ENCODE results near the gene DYNLT2B.

The DYNLT2B gene

DNA sequence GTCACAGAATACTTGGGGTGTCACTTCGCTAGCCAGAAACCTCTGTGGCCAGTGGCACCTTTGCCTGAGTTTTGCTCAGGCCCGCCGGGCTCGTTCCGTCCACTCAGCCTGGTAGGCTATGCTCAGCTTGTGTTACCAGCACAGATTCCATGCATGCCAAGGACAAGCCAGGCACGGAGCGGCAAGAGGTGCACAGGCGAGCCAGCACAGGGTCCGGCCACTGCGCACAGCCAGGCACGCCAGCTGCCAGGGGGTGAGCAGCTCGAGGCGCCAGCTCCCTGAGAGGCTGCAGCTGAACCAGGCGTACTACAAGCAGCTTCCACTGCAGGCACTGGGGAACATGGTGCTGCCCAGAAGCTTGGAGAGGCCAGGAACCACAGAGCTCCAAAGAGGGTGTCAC, 45.2 kb downstream of the DYNLT2B start:
- Histone ChIP-seq H2BK120ac (ENCODE audit: low read depth, low read length) (no peak overlapping the region), H3K27me3 (ENCODE audit: control insufficient read depth in 3 of 3, insufficient read depth in 3 of 3, low read depth in 1 of 3, low read length in 3 of 3) (no peaks in the 10 kb centered on the region), H3K4me3 (ENCODE audit: low read length in 2 of 2) (no peak overlapping the region), H2BK5ac (ENCODE audit: low read length) (no peak overlapping the region), H3K14ac (ENCODE audit: low read length) (peak overlapping the region; percentile 1), H2AK5ac (ENCODE audit: low read depth, low read length) (no peak overlapping the region), H3K4ac (ENCODE audit: low read length) (no peak overlapping the region), H3K27ac (replicated peaks; ENCODE audit: low read length) (no peak overlapping the region), H3K4me2 (ENCODE audit: insufficient read depth, low read length, poor library complexity, severe bottlenecking) (no peak overlapping the region), H3K18ac (ENCODE audit: low read length) (no peak overlapping the region), H4K8ac (ENCODE audit: low read depth, low read length) (no peak overlapping the region), H2AFZ (ENCODE audit: low read length) (no peak overlapping the region), H2BK15ac (ENCODE audit: low read length) (no peak overlapping the region), H3K4me1 (ENCODE audit: control insufficient read depth in 2 of 2, insufficient read depth in 1 of 2, low read depth in 1 of 2, low read length in 2 of 2) (no peaks in the 10 kb centered on the region), H3K23ac (ENCODE audit: low read depth, low read length, poor library complexity) (peak overlapping the region; percentile 93), H4K91ac (ENCODE audit: low read depth, low read length, poor library complexity) (no peak overlapping the region), H3K79me1 (ENCODE audit: low read depth, low read length) (peaks cover 2% of the 10 kb centered on the region), H3K9me3 (replicated peaks in 1 of 2; ENCODE audit: control insufficient read depth in 2 of 2, insufficient read depth in 1 of 2, low read depth in 1 of 2, low read length in 2 of 2) (peaks cover 5 to 16% of the 10 kb centered on the region in 2 donors), H3K36me3 (replicated peaks in 1 of 2; ENCODE audit: control insufficient read depth in 2 of 2, insufficient read depth in 2 of 2, low read length in 2 of 2) (peaks cover 10 to 35% of the 10 kb centered on the region in 2 donors), H3K9ac (ENCODE audit: low read depth, low read length, poor library complexity) (no peak overlapping the region), H2BK12ac (ENCODE audit: low read length) (no peak overlapping the region)
- no CpG with 5 or more reads among the region's 14 CpGs for WGBS, 2 donors (ENCODE audit: extremely low coverage in 2 of 2, insufficient read length in 2 of 2, insufficient replicate concordance in 1 of 2)
- no peak for DNase-seq (ENCODE audit: low spot score)

GRCh38 chr3:196270499-196270898, 47.5 kb downstream of the DYNLT2B start:
- no peak overlapping the region for H3K14ac ChIP-seq (ENCODE audit: low read length)
- H2AFZ ChIP-seq (ENCODE audit: low read length), result no peak overlapping the region
- no peak for DNase-seq (ENCODE audit: low spot score)
- H3K27me3 ChIP-seq (ENCODE audit: control insufficient read depth in 3 of 3, insufficient read depth in 3 of 3, low read depth in 1 of 3, low read length in 3 of 3), result no peaks in the 10 kb centered on the region
- H3K4me1 ChIP-seq (ENCODE audit: control insufficient read depth in 2 of 2, insufficient read depth in 1 of 2, low read depth in 1 of 2, low read length in 2 of 2), result no peaks in the 10 kb centered on the region
- no peak overlapping the region for H3K4me2 ChIP-seq (ENCODE audit: insufficient read depth, low read length, poor library complexity, severe bottlenecking)
- H3K4me3 ChIP-seq (ENCODE audit: low read length in 2 of 2), result no peak overlapping the region
- H2BK12ac ChIP-seq (ENCODE audit: low read length), result no peak overlapping the region
- H3K18ac ChIP-seq (ENCODE audit: low read length), result no peak overlapping the region
- H4K91ac ChIP-seq (ENCODE audit: low read depth, low read length, poor library complexity), result no peak overlapping the region
- H2BK5ac ChIP-seq (ENCODE audit: low read length), result no peak overlapping the region
- H3K36me3 ChIP-seq (replicated peaks in 1 of 2; ENCODE audit: control insufficient read depth in 2 of 2, insufficient read depth in 2 of 2, low read length in 2 of 2), result peaks cover 12 to 47% of the 10 kb centered on the region in 2 donors
- no peak overlapping the region for H2AK5ac ChIP-seq (ENCODE audit: low read depth, low read length)
- H3K23ac ChIP-seq (ENCODE audit: low read depth, low read length, poor library complexity), result no peak overlapping the region
- WGBS, 2 donors (ENCODE audit: extremely low coverage in 2 of 2, insufficient read length in 2 of 2, insufficient replicate concordance in 1 of 2), result no CpG with 5 or more reads among the region's 5 CpGs
- peaks cover 4% of the 10 kb centered on the region for H3K79me1 ChIP-seq (ENCODE audit: low read depth, low read length)
- no peak overlapping the region for H3K4ac ChIP-seq (ENCODE audit: low read length)
- no peak overlapping the region for H2BK120ac ChIP-seq (ENCODE audit: low read depth, low read length)
- H3K9me3 ChIP-seq (replicated peaks in 1 of 2; ENCODE audit: control insufficient read depth in 2 of 2, insufficient read depth in 1 of 2, low read depth in 1 of 2, low read length in 2 of 2), result peaks cover 5 to 16% of the 10 kb centered on the region in 2 donors
- no peak overlapping the region for H3K27ac ChIP-seq (replicated peaks; ENCODE audit: low read length)
- no peak overlapping the region for H4K8ac ChIP-seq (ENCODE audit: low read depth, low read length)
- H3K9ac ChIP-seq (ENCODE audit: low read depth, low read length, poor library complexity), result no peak overlapping the region
- no peak overlapping the region for H2BK15ac ChIP-seq (ENCODE audit: low read length)

DNA sequence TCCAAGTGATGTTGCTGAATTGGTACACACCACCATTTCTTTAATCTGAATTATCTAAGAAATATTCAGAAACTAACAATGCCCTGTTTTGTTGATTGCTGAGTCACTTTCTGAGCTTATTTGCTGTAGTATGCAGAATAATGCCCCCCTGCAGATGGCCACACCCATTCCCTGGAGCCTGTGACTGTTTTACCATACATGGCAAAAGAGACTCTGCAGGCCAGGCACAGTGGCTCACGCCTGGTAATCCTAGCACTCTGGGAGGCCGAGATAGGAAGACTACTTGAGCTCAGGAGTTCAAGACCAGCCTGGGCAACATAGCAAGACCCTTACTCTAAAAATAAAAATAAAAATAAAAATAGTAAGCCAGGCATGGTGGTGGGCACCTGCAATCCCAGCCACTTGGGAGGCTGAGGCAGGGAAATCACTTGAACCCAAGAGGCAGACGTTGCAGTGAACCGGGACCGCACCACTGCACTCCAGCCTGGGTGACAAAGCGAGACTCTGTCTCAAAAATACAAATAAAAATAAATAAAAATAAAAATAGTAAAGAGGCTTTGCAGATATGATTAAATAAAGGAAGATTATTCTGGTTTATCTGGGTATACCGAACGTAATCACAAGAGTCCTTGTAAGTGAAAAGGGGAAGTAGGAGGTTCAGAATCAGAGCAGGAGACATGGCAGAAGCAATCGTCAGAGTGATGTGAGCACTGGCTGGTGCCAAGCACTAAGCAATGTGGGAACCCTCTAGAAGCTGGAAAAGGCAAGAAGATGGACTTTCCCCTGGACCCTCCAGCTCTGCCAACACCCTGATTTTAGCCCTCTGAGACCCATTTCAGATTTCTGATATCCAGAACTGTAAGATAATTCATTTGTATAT, 49.5 kb downstream of the DYNLT2B start:
- Histone ChIP-seq H2AK5ac (ENCODE audit: low read depth, low read length) (no peak overlapping the region), H3K14ac (ENCODE audit: low read length) (no peak overlapping the region), H2BK15ac (ENCODE audit: low read length) (no peak overlapping the region), H2BK120ac (ENCODE audit: low read depth, low read length) (no peak overlapping the region), H3K27me3 (ENCODE audit: control insufficient read depth in 3 of 3, insufficient read depth in 3 of 3, low read depth in 1 of 3, low read length in 3 of 3) (no peaks in the 10 kb centered on the region), H3K4me3 (ENCODE audit: low read length in 2 of 2) (no peak overlapping the region), H3K23ac (ENCODE audit: low read depth, low read length, poor library complexity) (no peak overlapping the region), H3K18ac (ENCODE audit: low read length) (no peak overlapping the region), H3K4me2 (ENCODE audit: insufficient read depth, low read length, poor library complexity, severe bottlenecking) (no peak overlapping the region), H3K9ac (ENCODE audit: low read depth, low read length, poor library complexity) (no peak overlapping the region), H2BK12ac (ENCODE audit: low read length) (no peak overlapping the region), H3K36me3 (replicated peaks in 1 of 2; ENCODE audit: control insufficient read depth in 2 of 2, insufficient read depth in 2 of 2, low read length in 2 of 2) (peaks cover 12 to 45% of the 10 kb centered on the region in 2 donors), H4K8ac (ENCODE audit: low read depth, low read length) (no peak overlapping the region), H3K27ac (replicated peaks; ENCODE audit: low read length) (no peak overlapping the region), H3K79me1 (ENCODE audit: low read depth, low read length) (peaks cover 2% of the 10 kb centered on the region), H2AFZ (ENCODE audit: low read length) (no peak overlapping the region), H3K4me1 (ENCODE audit: control insufficient read depth in 2 of 2, insufficient read depth in 1 of 2, low read depth in 1 of 2, low read length in 2 of 2) (no peaks in the 10 kb centered on the region), H3K9me3 (replicated peaks in 1 of 2; ENCODE audit: control insufficient read depth in 2 of 2, insufficient read depth in 1 of 2, low read depth in 1 of 2, low read length in 2 of 2) (peaks cover 5 to 9% of the 10 kb centered on the region in 2 donors), H4K91ac (ENCODE audit: low read depth, low read length, poor library complexity) (no peak overlapping the region), H2BK5ac (ENCODE audit: low read length) (no peak overlapping the region), H3K4ac (ENCODE audit: low read length) (no peak overlapping the region)
- no CpG with 5 or more reads among the region's 9 CpGs for WGBS, 2 donors (ENCODE audit: extremely low coverage in 2 of 2, insufficient read length in 2 of 2, insufficient replicate concordance in 1 of 2)
- DNase-seq (ENCODE audit: low spot score), result no peak

DNA sequence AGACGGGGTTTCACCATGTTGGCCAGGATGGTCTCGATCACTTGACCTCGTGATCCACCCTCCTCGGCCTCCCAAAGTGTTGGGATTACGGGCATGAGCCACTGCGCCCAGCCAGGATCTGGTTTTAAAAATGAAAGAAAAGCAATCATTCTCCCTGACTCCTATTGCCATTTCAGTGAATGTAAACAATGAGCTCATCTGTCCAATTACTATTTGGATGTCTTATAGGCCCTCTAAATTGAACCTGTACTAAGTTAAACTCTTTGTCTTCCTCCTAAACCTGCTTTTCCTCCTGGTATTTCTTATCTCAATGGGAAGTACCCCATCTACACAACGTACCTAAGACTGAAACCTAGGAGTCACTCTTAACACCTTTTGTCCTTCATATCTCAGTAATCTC, 54.2 kb downstream of the DYNLT2B start:
- WGBS, 2 donors (ENCODE audit: extremely low coverage in 2 of 2, insufficient read length in 2 of 2, insufficient replicate concordance in 1 of 2), result no CpG with 5 or more reads among the region's 7 CpGs
- Histone ChIP-seq H3K4me3 (ENCODE audit: low read length in 2 of 2) (no peak overlapping the region), H3K27ac (replicated peaks; ENCODE audit: low read length) (no peak overlapping the region), H3K14ac (ENCODE audit: low read length) (no peak overlapping the region), H3K23ac (ENCODE audit: low read depth, low read length, poor library complexity) (no peak overlapping the region), H2BK120ac (ENCODE audit: low read depth, low read length) (no peak overlapping the region), H2BK15ac (ENCODE audit: low read length) (no peak overlapping the region), H3K9me3 (replicated peaks in 1 of 2; ENCODE audit: control insufficient read depth in 2 of 2, insufficient read depth in 1 of 2, low read depth in 1 of 2, low read length in 2 of 2) (peaks cover 0 to 4% of the 10 kb centered on the region in 2 donors), H2AK5ac (ENCODE audit: low read depth, low read length) (no peak overlapping the region), H4K8ac (ENCODE audit: low read depth, low read length) (no peak overlapping the region), H2BK5ac (ENCODE audit: low read length) (no peak overlapping the region), H3K4ac (ENCODE audit: low read length) (no peak overlapping the region), H3K4me1 (ENCODE audit: control insufficient read depth in 2 of 2, insufficient read depth in 1 of 2, low read depth in 1 of 2, low read length in 2 of 2) (peaks cover 0 to 1% of the 10 kb centered on the region in 2 donors), H3K9ac (ENCODE audit: low read depth, low read length, poor library complexity) (no peak overlapping the region), H3K36me3 (replicated peaks in 1 of 2; ENCODE audit: control insufficient read depth in 2 of 2, insufficient read depth in 2 of 2, low read length in 2 of 2) (peaks cover 4 to 32% of the 10 kb centered on the region in 2 donors), H3K18ac (ENCODE audit: low read length) (no peak overlapping the region), H2AFZ (ENCODE audit: low read length) (no peak overlapping the region), H3K4me2 (ENCODE audit: insufficient read depth, low read length, poor library complexity, severe bottlenecking) (no peak overlapping the region), H2BK12ac (ENCODE audit: low read length) (no peak overlapping the region), H3K79me1 (ENCODE audit: low read depth, low read length) (peaks cover 2% of the 10 kb centered on the region), H4K91ac (ENCODE audit: low read depth, low read length, poor library complexity) (no peak overlapping the region), H3K27me3 (ENCODE audit: control insufficient read depth in 3 of 3, insufficient read depth in 3 of 3, low read depth in 1 of 3, low read length in 3 of 3) (no peaks in the 10 kb centered on the region)
- DNase-seq (ENCODE audit: low spot score), result no peak
